ACHN (cell line): ENCODE results near the gene SLC3A2.
"Not testable (repeated sequence)": the region's sequence is repeated elsewhere in the genome, so short reads cannot be mapped to it uniquely, and the experiment has no call there.

Source experiments
- DNase-seq: peaks from one replicate; pipeline ENCODE4 v3.0.0-alpha.2; 2015
- in situ Hi-C: cut with HindIII; loops from 2 replicates; pipeline ENCODE4 v1.10.0; 2017; ENCODE audit warnings: low sequenced_read_pairs, low pct_ligation_motif_present, low pct_unique_long_range_greater_than_20kb

SLC3A2 gene

DNA sequence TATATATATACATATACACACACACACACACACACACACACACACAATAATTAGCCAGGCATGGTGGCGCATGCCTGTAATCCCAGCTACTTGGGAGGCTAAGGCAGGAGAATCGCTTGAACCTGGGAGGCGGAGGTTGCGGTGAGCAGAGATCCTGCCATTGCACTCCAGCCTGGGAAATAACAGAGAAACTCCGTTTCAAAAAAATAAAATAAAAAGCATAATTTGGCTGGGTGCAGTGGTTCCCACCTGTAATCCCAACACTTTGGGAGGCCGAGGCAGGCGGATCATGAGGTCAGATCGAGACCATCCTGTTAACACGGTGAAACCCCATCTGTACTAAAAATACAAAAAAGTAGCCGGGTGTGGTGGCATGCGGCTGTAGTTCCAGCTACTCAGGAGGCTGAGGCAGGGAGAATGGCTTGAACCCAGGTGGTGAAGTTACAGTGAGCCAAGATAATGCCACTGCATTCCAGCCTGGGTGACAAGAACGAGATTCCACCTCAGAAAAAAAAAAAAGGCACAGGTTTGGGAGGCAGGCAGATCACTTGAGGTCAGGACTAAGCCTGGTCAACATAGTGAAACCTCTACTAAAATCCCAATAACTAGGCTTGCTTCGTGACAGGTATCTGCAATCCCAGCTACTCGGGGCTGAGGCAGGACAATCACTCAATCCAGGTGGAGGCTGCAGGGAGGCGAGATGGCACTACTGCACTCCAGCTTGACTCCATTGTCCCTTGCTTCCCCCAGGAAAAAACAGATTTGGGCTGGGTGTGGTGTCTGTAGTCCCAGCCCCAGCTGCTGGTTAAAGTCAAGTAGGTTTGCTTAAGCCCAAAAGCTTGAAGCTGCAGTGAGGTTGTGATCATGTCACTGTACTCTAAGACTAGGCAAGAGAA lies 29.5 kb upstream of the SLC3A2 start:
- peak; percentile 27 for DNase-seq
- in situ Hi-C loops = no loop called here

DNA sequence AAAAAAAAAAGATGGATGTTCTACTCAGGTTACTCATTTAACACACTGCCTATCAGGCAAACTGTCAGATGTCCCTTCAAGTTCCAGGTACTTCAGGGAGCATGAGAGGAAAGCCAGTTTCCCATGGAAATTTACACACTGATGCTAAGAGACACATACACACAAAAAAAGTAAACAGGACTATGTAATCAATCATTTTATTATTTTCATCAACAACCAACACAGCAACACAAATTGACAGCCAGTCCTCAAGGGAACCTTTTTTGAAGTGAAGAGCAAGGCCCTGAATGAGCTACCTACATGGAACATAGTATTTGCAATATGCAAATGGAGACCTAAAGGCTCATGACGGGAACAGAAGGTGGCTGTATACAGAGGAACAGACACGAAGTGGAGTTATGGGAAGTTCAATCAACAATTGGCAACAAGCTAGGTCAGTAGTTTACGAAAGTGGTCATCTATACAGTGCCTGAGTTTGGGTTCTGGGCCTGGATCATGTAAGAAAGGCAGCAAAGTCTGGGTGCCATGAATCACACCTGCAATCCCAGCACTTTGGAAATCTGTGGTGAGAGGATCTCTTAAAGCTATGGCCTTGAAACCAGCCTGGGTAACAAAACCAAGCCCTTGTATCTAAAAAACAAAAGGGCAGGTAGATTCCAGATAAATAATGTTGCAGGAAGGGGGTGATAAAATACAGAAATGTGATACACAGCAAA lies 28.7 kb upstream of the SLC3A2 start:
- no peak for DNase-seq
- in situ Hi-C loops = no loop called here

DNA sequence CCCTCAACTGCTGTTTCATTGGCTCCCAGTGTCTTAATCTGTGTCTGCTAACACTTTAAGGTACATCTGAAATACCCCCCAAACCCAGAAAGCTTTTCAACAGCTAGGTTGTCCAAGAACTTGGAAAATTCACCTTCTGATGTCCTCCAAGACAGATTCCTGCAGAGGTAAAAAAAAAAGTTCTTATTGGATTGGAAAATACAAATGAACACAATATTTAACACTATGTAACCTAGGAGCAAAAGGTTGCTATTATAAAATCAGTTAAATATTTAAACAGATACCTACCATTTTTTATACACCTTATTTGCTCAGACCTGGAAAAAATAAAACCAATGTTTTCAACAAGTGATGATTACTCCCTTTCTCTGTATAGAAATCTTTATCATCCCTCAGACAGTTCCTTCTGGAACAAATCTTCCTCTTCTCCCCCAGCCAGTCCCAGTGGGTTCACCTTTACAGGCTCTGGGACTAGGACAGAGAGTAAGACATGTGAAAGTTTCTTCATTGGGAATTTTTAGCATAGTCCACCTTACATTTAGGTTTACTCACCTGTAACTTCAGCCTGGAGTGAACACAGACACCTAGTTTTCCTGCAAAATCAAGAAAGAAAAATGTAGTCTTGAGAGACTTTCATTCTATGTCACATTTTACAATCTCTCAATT lies 28.0 kb upstream of the SLC3A2 start:
- DNase-seq = no peak
- in situ Hi-C loops = no loop called here

DNA sequence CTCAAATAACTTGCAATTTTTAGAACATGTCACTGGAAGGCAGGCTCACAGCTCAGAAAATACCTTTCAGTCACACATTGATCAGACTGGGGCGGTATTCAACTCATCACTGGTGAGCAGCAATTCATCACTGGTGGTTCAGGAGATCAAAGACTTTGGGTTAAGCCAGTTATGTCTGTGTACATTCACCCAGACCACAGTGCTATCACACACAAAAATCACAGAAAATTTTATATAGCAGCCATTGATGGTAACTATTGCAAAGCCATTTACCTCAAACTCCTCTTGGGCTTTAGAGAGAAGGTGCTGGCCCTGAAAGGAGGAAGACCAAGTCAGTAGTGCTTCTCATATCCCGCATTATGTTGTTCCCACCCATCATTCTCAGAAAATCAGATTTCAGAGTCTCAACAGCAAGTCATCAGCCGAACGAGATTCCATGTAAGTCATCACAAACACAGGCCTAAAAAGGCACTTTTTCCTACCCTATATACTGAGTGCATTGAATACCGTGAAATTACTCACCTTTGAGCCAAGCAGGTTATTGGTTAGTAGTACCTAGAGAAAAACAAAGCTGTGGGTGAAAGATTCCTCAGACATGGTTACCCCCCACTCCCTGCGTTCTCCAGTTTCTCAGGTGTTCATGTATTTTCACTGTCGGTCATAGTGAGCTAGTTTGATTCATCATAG lies 27.3 kb upstream of the SLC3A2 start:
- in situ Hi-C loops = no loop called here
- DNase-seq = no peak

DNA sequence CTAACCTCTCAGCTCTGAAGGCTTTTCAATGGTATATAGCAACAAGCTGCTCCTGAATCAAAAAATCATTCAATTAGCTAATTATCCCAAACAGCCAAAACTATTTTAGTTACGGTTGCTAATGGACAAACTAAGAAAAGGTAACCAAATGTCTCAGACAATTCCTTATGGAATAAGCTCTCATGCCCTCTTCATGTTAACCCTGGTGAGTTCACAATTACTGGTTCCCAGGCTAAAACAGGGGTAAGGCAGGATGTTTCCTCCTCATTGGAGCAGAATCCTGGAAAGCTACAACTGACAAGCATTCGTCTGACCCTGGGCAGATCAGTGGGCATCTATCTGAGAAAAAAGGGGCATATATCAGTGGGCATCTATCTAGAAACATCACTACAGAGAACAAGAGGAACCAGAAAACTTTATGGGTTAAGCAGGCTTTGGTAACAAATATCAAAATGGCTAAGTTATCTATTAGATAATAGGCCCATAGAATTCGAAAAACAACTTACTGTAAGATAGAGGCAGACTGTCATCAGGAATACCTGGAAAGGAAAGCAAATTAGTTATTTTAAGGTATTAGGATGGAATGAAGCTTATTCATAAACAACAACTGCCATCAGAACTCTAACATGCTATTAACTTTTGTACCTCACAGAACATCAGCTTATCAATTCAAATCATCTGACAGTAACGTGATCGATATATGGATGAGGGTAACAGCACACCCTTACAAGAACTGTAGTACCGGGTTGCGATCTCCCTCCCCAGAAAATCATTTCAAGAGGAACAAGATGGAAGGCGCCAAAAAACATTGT lies 26.5 kb upstream of the SLC3A2 start:
- in situ Hi-C loops = no loop called here

DNA sequence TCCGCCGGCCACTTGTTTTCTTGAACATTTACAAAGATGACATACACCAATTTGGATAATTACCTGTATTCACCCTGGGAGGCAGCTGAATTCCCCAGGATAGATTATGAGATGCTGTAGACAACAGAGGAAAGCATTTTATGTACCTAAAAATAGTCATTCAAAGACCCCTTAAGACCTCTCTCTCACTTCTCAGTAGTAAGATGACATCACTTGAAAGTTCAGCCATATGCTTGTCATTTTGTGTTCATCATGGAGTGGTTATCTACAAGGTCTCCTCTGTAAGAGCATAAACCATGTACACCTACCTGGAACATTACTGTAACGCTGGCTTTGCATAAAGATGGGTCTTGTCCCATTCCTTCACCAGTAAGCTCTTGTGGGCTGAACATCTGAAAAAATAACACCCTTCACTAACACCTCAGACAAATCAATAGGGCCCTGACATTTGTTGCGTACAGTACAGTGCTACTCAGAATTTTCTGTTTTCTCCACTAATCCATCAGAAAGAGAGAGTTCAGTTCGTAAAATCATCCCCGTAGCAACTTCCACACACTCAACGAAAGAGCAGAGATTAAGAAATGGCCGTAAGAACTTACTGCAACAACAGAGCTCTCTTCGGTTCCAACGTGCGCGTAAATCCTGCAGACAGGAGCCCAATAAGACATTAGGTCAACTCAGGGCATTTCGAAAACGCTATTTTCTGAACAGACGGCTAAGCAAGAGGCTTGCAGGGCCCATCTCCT lies 25.7 kb upstream of the SLC3A2 start:
- in situ Hi-C loops = no loop called here
- no peak for DNase-seq

More for the DNA sequence above, 26.5 kb upstream of the SLC3A2 start:
- DNase-seq = no peak

DNA sequence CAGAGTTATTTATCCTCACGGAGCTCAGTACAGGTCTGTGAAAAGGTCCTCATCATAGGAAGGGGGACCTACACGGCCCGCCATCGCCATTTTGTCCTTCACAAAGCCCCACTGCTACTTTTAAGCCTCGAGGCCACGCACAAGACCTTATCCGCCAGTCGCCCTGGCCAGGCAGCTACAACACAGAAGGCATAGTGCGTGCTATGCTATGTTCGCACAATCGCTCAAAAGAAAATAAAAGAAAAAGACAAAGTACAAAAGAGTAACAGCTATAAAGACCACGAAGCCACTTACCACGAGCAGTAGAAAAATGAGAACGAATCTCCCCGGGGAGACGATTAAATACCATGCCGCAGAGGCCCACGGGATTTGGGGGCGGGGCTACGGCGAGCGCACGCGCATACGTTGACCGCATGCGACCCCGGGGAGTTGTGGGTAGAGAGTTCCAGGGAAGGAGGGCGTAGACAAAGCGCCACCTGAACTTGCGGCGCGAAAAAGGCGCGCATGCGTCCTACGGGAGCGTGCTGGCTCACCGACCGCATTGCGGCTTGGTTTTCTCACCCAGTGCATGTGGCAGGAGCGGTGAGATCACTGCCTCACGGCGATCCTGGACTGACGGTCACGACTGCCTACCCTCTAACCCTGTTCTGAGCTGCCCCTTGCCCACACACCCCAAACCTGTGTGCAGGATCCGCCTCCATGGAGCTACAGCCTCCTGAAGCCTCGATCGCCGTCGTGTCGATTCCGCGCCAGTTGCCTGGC lies 24.9 kb upstream of the SLC3A2 start:
- in situ Hi-C loops = no loop called here
- DNase-seq = peak; percentile 96

DNA sequence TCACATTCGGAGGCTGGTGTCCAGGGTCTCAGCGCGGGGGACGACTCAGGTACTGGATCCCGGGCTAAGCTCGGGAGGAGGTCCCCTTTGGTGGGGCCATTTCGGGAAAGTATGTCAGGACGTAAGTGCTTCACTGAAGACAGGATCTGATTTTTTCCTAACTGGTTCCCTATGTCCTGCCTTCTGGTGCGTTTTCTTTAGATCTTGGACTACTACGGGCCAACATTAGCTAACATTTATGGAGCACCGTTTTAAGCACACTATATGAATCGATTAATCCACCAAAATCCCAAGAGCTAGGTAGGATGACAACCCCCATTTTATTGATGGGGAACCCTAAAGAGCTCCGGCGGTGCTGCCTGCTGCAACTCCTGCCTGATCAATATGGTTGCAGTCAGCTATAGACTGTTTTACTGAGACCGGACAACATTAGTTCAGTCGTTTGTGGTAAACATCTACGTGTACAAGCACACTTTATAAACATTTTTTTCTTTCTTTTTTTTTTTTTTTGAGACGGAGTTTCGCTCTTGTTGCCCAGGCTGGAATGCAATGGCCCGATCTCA lies 24.3 kb upstream of the SLC3A2 start:
- in situ Hi-C loops = no loop called here
- DNase-seq = no peak

DNA sequence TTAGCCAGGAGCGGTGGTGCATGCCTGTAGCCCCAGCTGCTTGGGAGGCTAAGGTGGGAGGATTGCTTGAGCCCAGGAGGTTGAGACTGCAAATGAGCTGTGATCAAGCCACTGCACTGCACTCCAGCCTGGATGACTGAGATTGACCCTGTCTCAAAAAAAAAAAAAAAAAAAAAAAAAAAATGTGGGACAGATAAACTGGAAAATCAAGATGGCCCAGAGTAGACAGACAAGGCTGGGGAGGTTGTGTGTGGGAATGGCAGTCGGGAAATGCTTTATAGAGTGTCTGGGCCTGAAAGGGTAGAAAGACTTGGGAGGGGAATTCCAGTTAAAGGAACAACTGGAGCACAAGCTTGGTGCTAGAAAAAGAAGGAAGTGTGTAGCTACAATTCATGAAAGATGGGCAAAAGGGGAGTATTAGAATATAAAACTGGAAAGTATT lies 23.1 kb upstream of the SLC3A2 start:
- in situ Hi-C loops = no loop called here
- no peak for DNase-seq

DNA sequence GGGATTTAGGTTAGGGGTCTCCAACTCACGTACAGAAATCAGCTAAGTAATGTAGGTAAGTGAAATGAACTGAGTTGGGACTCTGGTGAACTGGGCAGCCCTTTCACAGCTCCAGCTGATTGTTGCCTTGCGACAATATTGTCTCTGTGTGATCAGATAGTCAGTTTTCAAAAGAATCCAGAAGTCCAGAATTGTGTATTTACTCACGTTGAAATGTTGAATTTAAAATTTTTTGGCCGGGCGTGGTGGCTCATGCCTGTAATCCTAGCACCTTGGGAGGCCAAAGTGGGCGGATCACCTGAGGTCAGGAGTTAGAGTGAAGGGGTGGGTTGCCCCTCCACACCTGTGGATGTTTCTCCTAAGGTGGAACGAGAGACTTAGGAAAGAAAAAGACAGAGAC lies 22.5 kb upstream of the SLC3A2 start:
- in situ Hi-C loops = no loop called here
- no peak for DNase-seq

DNA sequence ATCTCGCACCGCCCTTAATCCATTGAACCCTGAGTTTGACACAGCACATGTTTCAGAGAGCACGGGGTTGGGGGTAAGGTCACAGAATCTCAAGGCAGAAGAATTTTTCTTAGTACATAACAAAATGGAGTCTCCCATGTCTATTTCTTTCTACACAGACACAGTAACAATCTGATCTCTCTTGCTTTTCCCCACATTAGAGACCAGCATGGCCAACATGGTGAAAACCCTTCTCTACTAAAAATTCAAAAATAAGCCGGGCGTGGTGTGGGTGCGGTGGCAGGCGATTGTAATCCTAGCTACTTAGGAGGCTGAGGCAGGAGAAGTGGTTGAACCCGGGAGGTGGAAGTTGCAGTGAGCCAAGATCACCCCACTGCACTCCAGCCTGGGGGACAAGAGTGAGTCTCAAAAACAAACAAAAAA lies 21.4 kb upstream of the SLC3A2 start:
- DNase-seq, in situ Hi-C loops: not testable (repeated sequence)

DNA sequence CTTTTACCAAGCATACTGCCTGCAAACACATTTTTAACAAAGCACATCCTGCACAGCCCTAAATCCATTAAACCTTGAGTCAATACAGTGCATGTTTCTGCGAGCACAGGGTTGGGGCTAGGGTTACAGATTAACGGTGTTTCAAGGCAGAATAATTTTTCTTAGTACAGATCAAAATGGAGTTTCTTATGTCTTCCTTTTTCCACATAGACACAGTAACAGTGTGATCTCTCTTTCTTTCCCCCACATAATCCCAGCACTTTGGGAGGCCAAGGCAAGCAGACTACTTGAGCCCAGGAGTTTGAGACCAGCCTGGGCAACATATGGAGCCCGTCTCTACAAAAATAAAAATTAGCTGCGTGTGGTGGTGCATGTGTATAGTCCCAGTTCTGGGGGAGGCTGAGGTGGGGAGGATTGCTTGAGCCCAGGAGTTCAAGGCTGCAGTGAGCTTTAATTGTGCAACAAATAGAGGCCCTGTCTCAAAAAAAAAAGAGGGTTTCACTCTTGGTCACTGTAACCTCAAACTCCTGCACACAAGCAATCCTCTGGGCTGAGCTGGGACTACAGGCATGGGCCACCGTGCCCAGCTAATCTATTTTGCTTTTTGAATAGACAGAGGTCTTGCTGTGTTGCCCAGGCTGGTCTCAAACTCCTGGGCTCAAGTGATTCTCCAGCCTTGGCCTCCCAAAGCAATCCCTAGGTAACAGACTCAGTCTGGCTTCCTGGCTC lies 19.7 kb upstream of the SLC3A2 start:
- DNase-seq = no peak
- in situ Hi-C loops = no loop called here

DNA sequence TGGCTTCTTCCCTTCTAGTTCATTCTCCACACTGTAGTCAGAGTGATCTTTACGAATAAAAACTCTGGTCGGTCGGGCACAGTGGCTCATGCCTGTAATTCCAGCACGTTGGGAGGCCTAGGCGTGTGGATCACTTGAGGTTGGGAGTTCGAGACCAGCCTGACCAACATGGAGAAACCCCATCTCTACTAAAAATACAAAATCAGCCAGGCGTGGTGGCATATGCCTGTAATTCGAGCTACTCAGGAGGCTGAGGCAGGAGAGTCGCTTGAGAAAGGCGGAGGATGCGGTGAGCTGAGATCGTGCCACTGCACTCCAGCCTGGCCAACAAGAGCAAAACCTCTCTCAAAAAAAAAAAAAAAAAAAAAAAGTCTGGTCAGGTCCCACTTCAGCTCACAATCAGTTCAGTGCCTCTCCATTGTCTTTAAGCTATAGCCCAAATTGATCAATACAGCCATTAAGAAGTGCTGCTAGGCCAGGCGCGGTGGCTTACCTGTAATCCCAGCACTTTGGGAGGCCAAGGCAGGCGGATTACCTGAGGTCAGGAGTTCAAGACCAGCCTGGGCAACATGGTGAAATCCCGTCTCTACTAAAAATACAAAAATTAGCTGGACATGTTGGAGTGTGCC lies 19.0 kb upstream of the SLC3A2 start:
- DNase-seq, in situ Hi-C loops: not testable (repeated sequence)

DNA sequence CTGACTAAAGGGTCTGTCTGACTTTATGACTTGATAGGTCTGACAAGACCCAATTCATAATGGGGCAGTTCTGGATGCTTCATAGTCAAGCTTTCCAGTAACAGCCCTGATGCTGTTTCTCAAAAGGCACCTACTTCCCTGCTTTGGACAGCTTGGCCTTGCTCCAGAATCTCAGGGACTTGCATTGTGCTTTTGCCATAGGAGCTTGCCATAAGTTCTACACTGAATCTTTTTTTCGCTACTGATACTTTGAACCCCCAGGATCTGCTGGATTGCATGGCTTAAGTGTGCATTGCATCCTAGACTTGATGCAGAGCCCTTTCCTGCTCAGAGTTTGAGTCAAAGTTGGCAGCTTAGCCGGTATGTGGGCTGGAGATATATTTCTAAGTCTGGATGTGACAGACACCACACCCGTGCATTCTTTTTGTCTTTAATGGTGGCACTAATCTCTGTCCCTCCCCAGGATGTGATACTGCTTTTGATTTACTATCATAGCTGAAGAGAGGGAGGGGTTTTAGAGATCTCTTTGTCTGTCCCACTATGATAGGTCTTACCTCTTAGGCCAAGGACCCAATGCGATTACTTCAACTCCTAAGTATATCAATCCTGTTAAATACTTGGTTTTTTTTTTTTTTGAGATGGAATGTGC lies 16.9 kb upstream of the SLC3A2 start:
- in situ Hi-C loops = no loop called here
- no peak for DNase-seq

DNA sequence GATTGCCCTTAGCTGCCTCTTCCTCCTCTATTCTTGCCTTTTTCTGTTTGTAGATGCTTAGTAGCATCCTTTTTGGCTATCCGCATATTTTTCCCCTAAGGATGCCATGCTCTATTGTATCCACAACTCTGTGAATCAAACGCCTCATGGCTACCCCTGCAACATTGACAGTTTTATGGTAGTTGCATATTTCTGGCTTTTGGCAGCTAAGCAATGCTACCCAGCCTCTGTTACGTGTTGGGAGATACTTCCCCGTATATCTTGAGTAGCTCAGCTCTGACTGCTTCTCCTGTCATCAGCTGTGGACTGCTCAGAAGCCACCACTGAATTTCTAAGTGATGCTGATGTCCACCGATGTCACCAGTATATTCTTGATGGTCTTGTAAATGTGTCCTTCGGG lies 15.1 kb upstream of the SLC3A2 start:
- no peak for DNase-seq
- in situ Hi-C loops = no loop called here
